GM18507 (cell line): Measurements from ENCODE around the gene NRXN3.
"Not testable (repeated sequence)": the region's sequence is repeated elsewhere in the genome, so short reads cannot be mapped to it uniquely, and the experiment has no call there.

Experiments
- DNase-seq: peaks from one replicate; pipeline ENCODE4 v3.0.0; 2011; ENCODE audit warnings: low read depth; ENCODE audit not compliant: insufficient read length; ENCODE audit errors: extremely low spot score
- FAIRE-seq: peaks from 2 replicates; lab custom pipeline; 2011; peaks lifted over from hg19 to GRCh38; lab: Jason Lieb, UNC

The NRXN3 gene

DNA sequence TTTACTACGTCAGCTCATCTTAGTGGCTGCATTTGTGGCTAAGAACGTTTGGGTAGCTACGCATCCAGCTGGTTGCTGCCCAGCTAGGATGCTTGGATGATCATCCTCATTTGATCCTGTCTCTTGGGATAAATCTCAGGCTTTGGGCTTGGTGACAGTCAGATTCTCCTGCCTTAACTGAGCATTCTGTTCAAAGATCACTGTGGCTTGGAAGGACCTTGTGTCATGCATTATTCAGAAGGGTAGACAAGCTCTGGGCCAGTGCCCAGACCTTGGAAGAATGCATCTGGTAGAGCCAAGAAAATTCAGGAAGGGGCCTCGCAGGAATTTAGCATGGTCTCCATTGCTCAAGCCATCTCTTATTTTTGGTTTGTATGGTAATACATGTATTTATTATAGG, 188.4 kb downstream of the NRXN3 start:
- FAIRE-seq: no peak
- no peak for DNase-seq

DNA sequence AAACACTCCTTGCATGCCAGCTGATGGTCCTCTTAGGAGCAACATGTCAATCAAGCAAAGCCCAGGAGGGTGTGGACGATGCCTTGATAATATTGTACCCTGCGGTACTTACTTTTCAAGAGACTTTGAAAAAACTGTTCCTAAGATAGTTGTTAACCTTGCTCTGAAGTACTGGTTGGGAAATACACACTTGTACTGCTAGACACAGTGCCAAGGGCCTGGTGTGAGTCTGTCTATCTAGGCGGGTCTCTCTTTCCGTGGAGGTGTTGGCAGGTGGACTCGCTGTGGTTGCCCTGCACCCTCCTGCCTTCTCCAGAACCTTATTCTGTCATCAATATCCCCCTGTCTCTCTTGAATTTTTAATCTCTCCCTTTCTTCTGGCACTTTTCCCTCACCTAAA, 189.4 kb downstream of the NRXN3 start:
- no peak for FAIRE-seq
- no peak for DNase-seq

DNA sequence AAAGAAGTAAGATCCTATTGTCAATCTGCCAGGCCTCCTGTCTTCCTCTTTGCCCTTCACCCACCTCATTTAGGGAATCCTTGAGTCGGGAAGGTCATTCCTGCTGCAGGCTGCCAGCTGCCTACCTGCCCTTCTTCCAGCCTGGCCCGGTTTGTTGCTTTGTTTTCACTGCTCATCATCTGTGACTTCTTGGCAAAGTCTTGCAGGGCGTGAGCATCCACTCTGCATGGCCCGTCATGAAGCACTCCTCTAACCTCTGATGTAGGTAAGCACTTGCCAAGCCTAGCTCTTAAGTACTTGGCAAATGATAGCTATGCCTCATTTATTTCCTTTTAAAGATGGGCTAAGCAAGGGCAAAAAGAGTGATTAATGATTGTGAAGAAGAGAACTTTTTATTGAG, 192.8 kb downstream of the NRXN3 start:
- DNase-seq (no peak), FAIRE-seq (no peak)

DNA sequence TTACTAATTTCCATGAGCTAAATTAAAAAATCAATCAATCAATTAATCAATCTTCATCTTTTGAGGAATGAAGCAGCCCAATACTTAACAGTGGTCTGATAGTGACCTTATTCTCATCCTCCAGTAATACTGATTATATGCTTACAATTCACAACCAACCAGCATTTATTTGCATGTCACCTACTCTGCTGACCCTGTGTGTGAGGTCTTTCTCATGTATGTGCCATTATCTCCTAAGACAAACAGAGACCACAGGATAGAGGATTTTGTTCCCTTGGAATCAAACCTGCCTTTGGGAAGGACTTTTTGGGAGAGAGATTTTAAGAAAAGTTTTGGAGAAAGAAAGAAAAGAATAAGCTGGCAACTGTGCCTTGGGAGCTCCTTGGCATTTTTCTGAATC, 197.2 kb downstream of the NRXN3 start:
- no peak for FAIRE-seq
- no peak for DNase-seq

DNA sequence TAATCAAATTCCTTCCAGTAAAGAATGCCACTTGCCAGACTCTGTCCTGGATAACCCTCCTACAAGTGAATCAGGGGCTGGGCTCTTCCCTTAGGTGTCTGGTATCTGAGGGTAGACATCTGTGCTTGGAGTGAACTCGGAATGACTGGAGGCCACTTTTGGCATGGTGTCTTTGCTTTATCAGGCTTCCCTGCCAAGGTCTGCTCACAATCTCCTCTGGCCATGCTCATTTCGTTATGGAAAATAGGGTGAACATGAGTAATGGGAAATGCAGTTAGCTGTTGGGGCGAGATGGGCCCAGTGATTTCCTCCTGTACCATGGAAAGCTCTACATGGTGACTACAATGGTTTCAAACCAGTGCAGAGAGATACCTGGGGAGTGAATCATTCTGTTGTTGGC, 212.9 kb downstream of the NRXN3 start:
- no peak for FAIRE-seq
- no peak for DNase-seq

DNA sequence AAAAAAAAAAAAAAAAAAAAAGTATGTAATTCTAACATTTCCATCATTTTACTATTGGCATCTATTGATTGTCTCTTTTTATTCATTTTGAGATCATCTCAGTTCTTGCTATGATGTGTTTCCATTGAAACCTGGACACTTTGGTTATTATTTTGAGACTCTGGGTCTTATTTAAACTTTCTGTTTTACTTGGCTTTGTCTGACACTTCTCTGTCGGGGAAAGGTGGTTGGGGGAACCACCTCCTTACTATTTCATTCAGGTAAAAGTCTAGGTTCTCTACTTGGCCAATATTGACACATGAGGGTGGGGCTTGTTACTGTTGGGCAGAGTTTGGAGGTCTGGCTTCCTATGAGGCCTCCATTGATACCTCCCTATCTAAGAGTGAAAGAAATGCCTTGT, 228.0 kb downstream of the NRXN3 start:
- no peak for DNase-seq
- no peak for FAIRE-seq

DNA sequence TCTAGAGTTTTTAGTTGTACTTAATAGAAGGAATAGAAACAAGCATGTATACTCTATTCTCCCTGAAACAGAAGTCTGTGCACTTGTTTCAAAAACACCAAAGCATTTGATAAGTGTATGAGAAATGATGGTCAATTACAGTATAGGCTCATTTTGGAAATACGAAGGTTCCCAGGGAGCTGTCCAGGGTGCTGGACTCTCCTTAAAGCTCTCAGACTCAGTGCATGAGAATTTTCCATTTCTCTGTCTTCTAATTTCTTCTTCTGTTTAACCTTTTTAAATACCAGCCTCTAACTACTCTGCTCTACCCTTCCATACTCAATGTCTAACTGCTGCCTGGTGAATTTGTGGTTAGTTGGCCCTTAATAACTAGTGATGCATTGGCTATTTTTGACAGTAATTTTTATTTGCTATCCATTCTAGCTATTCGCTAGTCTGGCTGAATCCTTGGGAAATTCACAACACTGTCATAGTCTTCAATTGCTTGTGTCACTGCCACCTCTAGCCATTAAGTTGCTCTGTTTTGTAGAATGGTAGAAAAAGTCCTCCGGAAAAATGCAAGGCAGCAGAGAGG, 229.2 kb downstream of the NRXN3 start:
- FAIRE-seq: no peak

DNA sequence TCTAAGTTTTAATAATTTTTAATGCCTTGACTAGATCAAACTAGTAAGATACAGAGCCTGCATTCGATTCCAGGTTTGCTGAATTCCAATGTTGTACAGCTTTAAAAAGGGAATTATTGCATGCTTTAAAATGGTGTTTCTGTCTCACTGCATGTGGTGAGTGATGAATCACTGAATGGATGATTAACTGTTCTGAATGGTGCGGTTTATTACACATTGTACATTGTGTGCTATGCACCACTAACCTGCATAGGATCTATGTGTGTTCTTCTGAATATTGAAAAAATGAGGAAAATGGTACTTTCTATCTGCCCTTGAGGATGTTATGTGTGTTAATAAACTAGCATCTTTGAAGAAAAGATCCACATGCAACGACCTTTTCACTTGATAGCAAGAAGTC, 231.7 kb downstream of the NRXN3 start:
- FAIRE-seq (no peak), DNase-seq (no peak)

More for the DNA sequence above, 229.2 kb downstream of the NRXN3 start:
- DNase-seq: no peak

DNA sequence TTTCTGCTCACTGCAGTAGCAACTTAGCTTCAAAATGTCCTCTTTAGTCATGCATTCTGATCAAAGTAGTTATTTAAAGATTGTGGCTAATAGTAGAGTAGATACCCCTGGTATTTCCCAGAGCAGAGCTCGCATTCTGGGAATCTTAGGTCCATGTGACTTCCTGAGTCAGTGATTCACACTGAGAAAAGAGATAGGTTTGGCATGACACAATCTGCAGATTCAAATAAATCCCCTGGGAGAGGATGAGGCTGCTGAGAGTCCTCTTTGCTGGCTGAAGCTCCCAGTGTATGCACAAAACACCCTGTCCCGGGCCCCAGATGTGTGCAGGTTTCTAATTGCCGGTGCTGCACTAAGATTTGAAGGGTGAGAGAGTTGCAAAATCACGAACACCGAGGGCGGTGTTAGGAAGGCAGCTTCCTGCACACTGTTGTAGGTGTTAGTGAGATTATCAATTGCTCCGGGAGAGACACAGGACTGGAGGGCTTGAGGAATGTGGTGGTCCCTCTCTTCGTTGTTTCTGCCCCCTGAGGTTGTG, 233.2 kb downstream of the NRXN3 start:
- FAIRE-seq: no peak
- DNase-seq: no peak

DNA sequence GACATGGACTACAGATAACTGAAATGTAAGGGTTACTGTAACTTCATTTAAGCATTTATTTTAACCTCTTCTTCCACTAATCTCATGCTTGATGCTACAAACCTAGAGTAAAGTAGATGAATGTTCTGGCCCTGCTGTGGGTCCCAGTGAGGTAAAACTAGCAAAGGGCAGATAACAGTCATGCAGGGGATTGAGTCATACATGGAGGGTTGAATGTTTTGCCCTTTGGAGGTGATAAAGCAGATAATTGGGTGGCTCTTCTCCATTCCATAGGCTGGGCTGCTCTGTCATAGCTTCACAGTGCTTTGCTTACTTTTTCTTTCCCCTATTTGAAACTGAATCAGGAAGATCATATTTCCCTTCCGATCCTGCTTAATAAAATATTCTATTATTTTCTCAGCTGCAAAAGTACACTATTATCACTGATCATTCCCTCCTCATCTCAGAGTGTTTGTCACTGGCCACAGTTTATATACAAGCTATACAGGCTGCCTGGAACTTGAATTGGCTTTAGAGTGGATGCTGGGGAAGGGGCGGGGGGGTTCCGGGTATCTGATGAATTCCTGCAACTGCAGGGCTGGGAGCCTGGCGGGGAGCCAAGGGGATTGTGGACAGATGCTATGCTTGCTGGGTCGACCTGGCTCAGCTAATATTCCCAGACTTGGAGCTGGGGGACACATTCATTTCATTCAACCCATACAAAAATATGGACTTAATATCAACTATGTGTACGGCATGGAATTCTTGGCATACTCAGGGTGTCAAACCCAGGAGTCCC, 235.1 kb downstream of the NRXN3 start:
- no peak for FAIRE-seq
- no peak for DNase-seq

DNA sequence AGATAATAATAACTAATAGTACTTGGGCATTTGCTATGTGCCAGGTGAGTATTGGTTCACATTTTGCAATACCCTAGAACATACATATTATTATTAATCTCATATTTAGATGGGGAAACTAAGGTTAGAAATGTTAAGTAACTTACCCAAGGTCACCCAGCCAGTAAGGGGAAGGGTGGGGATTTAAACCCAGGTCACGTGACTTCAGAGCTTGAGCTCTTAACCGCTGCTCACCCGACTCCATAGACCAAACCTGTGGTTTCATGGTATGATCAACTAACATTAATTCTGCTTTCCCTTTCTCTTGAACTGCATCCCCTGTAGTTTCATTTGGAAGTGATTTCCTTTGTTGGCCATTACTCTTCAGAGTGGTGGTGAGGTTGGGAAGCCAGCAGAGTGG, 242.3 kb downstream of the NRXN3 start:
- FAIRE-seq: no peak

DNA sequence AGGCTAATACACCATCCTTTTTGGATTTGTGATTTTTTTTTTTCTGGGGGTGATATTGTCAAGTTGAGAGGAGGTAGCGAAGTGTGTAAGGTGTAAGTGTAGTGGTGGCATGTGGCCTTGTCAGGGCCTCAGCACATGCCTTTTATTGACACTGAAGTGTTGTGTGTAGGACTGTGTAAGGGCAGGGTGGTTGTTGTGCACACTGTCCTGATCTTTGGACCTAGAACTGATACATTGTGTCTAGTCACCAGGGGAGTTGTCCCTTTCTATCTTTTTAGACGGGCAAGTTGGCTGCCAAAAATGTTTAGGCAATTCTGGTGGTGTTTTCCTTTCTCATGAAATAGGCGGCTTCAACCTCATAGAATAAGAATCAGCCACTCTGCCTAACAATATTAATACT, 244.0 kb downstream of the NRXN3 start:
- FAIRE-seq (no peak), DNase-seq (no peak)

More for the DNA sequence above, 242.3 kb downstream of the NRXN3 start:
- no peak for DNase-seq

DNA sequence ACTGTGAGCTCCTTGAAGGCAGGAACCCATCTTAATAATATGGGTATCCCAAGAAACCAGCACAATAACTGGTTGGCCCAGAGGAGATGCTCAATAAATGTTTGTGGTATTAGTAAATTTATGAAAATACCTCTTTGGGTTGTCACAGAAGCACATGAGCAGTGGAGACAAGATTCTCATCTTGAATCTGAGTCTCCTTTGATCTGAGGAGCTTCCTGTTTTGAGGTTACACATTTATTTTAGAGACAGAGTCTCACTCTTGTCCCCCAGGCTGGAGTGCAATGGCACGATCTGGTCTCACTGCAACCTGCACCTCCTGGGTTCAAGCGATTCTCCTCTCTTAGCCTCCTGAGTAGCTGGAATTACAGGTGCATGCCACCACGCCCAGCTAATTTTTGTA, 247.4 kb downstream of the NRXN3 start:
- DNase-seq: no peak
- FAIRE-seq: no peak

DNA sequence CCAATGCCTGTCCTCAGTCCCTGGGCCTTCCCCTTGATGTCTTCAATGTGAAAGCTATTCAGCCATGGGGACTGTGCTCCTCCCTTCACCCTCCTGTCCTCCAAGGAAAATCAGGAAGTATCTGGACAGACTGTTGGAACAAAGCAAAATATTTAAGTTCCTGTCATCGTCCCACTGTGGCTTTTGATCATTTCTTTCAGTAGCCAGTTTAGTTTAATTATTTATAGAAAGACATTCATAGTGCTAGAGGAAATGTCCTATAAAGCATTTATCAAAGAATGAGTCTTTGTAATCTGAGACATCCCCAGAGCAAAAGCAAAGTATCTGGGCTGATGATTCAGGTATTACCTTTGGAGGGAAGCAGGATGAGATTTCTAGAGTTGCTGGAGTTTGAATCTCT, 254.1 kb downstream of the NRXN3 start:
- FAIRE-seq (no peak), DNase-seq (no peak)

DNA sequence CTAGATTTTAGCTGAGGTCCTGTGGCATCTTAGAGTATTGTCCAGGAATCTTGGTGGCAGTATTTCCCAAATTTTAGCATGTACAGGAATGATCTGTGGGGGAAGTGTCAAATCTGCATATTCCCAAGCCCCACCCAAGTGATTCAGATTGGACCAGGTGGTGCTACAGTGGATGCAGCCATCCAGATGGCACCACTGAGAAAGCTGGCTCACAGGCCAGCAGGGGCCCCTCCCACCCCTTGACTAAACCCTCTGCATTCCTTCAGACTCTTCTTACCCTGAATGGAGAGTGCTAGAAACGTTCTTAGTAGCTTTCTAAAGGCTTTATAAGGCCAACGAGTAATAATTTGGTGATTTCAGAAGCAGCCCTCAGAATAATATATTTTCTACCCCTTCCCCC, 255.2 kb downstream of the NRXN3 start:
- FAIRE-seq: no peak
- DNase-seq: no peak

DNA sequence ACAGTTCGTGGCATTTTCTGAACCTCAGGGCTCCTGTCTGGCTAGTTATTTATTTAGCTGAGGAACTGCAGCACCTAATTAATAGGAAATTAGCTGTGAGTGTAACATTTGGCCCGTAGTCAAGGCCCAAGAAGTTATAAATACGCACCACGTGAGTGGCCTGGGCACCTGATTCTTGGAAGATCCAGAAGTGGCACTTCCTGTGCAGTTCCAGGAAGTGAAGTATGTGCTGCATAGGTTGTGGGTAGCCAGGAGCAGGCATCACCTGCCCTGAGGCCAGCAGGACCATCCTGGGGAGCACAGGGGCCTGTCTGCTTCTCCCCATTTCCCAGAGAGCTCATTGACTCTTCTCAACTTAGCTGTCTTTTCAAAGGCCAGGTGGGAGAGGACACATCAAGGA, 255.6 kb downstream of the NRXN3 start:
- FAIRE-seq (no peak), DNase-seq (no peak)

DNA sequence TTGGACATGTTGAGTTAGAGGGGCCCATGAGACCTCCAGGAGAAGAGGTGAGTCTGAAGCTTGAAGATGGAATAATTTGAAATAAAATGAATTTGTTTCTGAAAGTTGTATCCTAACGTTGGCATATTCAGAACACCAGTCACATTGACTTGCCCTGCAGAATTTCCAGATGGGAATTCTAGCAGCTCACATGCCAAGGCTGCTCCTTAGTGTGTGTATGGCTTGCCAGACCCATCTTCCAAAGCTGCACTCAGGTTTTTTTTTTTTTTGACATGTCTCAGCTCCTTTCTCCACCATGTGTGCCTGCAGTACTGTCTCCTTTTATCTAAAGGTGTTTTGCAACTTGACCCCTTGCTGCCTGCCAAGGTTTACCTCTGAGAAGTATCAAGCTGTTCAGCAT, 261.9 kb downstream of the NRXN3 start:
- DNase-seq (no peak), FAIRE-seq (no peak)

DNA sequence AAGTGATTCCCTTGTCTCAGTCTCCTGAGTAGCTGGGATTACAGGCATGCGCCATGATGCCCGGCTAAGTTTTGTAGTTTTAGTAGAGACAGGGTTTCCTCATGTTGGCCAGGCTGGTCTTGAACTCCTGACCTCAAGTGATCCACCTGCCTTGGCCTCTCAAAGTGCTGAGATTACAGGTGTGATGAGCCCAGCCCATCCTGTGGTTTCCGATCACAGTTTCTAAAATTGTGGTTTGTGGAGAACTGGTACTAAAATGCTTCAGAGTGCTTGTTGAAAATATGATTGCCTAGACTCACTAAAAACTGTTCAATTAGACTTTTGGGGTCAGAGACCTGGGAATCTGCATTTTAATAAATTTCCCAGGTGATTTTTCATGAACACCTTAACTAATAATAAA, 267.3 kb downstream of the NRXN3 start:
- FAIRE-seq, DNase-seq: not testable (repeated sequence)

DNA sequence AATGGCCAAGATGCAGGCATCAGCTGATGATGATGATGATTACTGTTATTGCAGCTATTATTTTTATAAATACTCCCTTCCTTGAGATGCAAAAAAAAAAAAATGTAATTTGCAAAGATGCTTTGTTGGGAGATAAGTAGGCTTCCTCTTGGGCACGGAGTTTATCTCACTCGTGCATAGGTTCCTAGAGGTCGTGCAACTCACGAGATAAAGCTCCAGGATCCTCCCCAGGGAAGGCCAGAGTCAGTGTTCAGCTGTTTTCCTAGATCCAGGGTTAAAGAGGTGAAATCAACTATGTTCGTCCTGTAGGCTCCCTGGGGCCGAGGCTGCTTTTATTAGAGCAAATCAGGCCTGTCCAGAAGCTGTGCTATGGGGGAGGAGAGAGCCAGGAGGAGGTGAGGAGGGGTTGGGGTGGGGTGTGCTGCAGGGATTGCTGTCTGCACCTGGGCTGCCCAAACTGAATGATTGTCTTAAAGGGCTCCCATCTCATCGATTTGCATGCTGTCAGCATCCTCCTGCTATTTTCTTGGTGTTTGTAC, 270.3 kb downstream of the NRXN3 start:
- no peak for DNase-seq
- FAIRE-seq: no peak

DNA sequence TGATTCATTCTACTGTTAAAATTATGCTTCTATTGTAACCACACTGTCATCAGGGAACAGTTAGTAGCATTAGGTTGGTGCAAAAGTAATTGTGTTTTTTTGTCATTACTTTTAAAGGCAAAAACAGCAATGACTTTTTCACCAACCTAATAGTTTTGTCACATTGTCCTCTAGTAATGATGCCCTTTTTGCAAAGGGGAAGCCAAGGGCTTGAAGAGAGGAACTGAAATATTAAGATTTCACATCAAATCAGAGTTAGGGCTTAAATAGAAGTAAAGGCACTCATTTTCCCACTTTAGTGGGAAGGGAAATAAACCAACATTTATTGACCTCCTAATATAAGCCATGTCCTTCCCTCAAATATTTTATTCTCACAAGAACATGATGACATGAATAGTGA, 273.7 kb downstream of the NRXN3 start:
- DNase-seq (no peak), FAIRE-seq (no peak)

DNA sequence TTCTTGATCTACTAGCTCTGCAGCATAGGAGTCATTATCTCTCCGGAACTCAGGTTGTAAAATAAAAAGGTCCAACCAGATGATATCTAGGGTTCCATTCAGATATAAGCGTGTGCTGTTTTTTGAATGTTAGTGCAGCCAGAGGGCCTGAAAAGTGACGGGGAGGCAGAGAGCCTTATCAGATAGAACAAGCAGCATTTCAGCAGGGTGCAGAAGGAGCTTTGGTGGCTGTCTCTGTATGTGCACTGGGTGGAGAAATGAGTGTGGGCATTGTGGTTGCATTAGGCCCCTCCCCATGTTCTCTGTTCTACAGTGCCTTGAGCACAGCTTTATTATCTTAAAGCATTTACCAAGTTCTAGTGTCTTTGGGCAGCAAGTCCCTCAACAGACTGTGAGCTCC, 275.1 kb downstream of the NRXN3 start:
- DNase-seq: no peak
- FAIRE-seq: no peak
